Stimulated activated effector memory CD8-positive, alpha-beta T cell treated with anti-CD3 and anti-CD28 coated beads, Interleukin-12 subunit alpha, Interleukin-12 subunit beta, amount 100 ng/mL, for 72 hours (primary cell): Measurements from ENCODE around the gene DST.

Experiments
- ATAC-seq: fragments of 150-1000 bp; cut with Tn5 transposase; 2 replicates; pipeline ENCODE4 v1.10.0; 2021
- DNase-seq, 2 donors: peaks; one replicate each; pipeline ENCODE4 v3.0.0; 2021 to 2022; ENCODE audit warnings: low spot score in 2 of 2
- H3K27ac Mint-ChIP-seq: one replicate; pipeline ENCODE4 v1.8.0; 2022; ENCODE audit warnings: mild to moderate bottlenecking, mixed read lengths
- H3K36me3 Mint-ChIP-seq: one replicate; pipeline ENCODE4 v1.8.0; 2022; ENCODE audit warnings: mild to moderate bottlenecking, mixed read lengths
- H3K4me1 Mint-ChIP-seq: one replicate; pipeline ENCODE4 v1.8.0; 2022; ENCODE audit warnings: mixed read lengths
- H3K4me3 Mint-ChIP-seq: one replicate; pipeline ENCODE4 v1.8.0; 2022; ENCODE audit warnings: mild to moderate bottlenecking, mixed read lengths
- H3K9me3 Mint-ChIP-seq: one replicate; pipeline ENCODE4 v1.8.0; 2022; ENCODE audit warnings: mixed read lengths

The DST gene

GRCh38 chr6:56652231-56652630, 9.5 kb upstream of the DST start:
- no peak for ATAC-seq
- no peak overlapping the region for H3K27ac Mint-ChIP-seq
- H3K36me3 Mint-ChIP-seq, result no peaks in the 10 kb centered on the region
- peaks cover 3% of the 10 kb centered on the region for H3K9me3 Mint-ChIP-seq
- H3K4me3 Mint-ChIP-seq, result no peak overlapping the region
- DNase-seq, result no peak
- H3K4me1 Mint-ChIP-seq, result no peaks in the 10 kb centered on the region

GRCh38 chr6:56650191-56650590, 7.5 kb upstream of the DST start:
- no peak for DNase-seq
- no peak overlapping the region for H3K27ac Mint-ChIP-seq
- no peak for ATAC-seq
- H3K4me1 Mint-ChIP-seq, result no peaks in the 10 kb centered on the region
- H3K4me3 Mint-ChIP-seq, result no peak overlapping the region
- H3K9me3 Mint-ChIP-seq, result peaks cover 3% of the 10 kb centered on the region
- H3K36me3 Mint-ChIP-seq, result no peaks in the 10 kb centered on the region

DNA sequence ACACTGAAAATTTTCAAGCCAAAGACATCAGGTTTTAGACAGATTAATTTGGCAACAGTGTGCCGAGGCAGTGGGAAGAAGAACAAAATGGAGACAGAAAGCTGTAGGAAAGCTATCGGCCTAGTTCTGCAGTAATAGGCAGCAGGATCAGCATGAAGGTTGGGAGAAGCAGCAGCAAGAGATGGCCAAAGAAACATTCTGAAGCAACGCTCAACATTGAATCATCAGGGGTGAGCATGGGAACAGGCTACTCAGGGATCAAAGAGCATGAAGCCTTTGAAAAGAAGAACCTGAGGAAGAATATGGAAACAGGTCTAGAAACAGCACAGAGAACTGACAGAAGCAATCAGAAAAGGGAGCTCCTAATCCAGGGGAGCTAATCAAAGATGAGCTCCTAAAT, 7.1 kb upstream of the DST start:
- H3K4me3 Mint-ChIP-seq, result no peak overlapping the region
- H3K36me3 Mint-ChIP-seq, result no peaks in the 10 kb centered on the region
- DNase-seq (no peak), ATAC-seq (no peak)
- no peaks in the 10 kb centered on the region for H3K4me1 Mint-ChIP-seq
- no peak overlapping the region for H3K27ac Mint-ChIP-seq
- peaks cover 3% of the 10 kb centered on the region for H3K9me3 Mint-ChIP-seq

DNA sequence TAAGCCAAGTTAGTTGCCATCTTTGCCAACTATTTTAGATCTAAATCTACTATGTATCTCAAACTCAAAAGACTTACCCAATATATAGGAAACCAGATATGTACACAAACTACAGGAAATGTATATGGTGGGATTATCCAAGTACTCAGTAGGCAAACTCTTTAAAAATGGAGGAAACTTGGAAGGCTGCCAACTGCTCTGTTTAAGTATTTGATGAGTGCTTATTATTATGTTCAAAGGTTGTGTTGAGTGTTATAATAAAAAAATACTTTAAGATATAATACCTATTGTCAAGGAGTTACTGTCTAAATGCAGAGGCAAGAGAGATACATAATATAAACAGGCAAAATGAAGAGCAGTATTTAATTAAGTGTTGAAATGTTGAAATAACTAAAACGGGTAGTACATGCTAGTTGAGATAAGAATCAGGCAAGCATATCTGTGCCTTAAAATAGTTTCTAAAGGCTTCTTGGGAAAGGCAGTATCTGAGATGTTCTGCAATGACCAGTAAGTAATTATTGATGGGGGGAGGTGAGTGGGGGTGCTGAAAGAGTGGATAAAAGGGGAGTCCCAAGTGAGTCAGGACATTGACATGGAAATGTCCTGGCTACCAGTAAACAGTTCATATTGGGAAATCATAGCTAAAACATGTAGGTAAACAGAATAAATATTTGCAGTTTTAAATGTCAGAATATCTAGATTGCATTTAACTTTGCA, 6.5 kb upstream of the DST start:
- ATAC-seq (no peak), DNase-seq (no peak)
- Mint-ChIP-seq H3K36me3 (no peaks in the 10 kb centered on the region), H3K27ac (no peak overlapping the region), H3K4me3 (no peak overlapping the region), H3K9me3 (peaks cover 5% of the 10 kb centered on the region), H3K4me1 (no peaks in the 10 kb centered on the region)

DNA sequence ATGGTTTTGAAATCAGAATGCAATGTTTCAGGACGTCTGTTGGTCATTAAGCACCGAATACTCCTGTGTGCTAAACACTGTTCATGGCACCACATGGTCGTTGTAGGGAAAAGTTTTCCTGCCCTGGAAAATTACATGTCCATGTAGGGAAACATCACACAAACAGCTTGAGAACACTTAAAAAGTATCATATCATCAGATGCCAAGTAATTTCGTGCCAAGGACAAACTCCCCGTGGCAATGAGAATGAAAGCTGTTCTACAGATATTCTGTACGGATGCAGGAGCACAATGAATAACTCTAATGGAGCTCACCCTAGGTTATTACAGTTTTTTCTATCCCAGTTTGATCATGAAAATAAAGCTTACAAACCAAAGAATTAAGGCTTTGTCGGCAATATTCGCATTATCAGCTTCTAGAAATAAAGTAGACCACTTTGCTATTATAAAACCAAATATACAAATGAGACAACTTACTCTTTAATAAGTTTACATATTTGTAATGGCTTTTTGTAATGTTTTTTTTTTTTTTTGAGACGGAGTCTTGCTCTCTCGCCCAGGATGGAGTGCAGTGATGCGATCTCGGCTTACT, 4.6 kb upstream of the DST start:
- Mint-ChIP-seq H3K27ac (no peak overlapping the region), H3K4me3 (no peak overlapping the region), H3K36me3 (no peaks in the 10 kb centered on the region), H3K9me3 (peaks cover 5% of the 10 kb centered on the region), H3K4me1 (no peaks in the 10 kb centered on the region)
- ATAC-seq, result no peak
- no peak for DNase-seq

GRCh38 chr6:56644366-56644765, 1.7 kb upstream of the DST start:
- no peaks in the 10 kb centered on the region for H3K4me1 Mint-ChIP-seq
- no peak for ATAC-seq
- no peak for DNase-seq
- H3K27ac Mint-ChIP-seq, result no peak overlapping the region
- H3K9me3 Mint-ChIP-seq, result peaks cover 5% of the 10 kb centered on the region
- H3K36me3 Mint-ChIP-seq, result no peaks in the 10 kb centered on the region
- H3K4me3 Mint-ChIP-seq, result no peak overlapping the region

DNA sequence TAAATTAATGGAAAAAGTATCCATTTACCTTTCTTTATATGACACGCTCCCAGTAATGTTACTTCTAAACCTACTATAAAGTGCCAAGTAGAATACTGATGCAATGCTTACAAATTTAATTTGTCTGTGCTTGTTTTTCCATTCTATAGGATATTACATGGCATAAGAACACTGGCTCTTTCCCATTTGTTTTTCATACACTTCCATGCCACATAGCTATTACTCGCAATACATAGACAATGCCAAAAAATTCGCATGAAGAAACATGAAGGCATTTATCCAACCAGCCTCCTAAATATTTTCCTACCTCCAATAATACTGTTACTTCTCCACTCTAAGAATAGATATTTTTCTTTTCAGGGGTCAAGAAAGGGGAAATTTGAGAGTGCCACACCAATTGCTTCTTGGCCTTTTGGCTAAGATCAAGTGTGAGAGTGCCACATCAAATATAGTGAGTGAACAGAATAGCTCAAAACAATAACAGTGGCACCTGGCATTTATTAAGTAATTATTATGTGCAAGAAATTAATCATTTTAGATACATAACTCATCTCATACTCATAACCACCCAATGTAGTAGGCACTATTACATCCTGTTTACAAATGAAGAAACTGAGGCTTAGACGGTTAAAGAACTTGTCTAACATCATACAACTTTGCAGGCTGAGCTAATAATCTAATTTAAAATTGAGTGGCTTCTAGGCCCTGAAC, 845 bp upstream of the DST start:
- H3K4me1 Mint-ChIP-seq, result no peaks in the 10 kb centered on the region
- H3K4me3 Mint-ChIP-seq, result no peak overlapping the region
- ATAC-seq, result no peak
- no peak overlapping the region for H3K27ac Mint-ChIP-seq
- peaks cover 2% of the 10 kb centered on the region for H3K9me3 Mint-ChIP-seq
- no peaks in the 10 kb centered on the region for H3K36me3 Mint-ChIP-seq
- DNase-seq, result no peak

DNA sequence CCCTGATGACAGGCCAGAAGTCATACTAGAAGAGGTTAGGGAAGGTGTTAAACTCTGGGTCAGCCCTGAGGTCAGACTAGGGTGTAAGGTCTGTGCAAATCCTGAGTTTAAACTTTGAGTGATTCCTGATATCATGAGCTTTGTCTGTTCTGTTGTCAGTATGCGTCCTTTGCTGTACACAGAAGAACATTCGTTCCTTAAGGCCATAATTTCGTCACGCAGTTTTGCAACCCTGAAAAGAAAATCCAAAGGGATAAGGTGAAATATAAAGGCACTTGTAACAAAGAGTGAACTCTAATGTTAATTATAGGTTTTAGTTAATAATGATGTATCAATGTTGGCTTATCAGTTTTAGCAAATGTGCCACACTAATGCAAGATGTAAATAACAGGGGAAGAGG, 2.3 kb downstream of the DST start:
- DNase-seq (no peak), ATAC-seq (no peak)
- no peaks in the 10 kb centered on the region for H3K36me3 Mint-ChIP-seq
- no peaks in the 10 kb centered on the region for H3K4me1 Mint-ChIP-seq
- no peak overlapping the region for H3K4me3 Mint-ChIP-seq
- no peak overlapping the region for H3K27ac Mint-ChIP-seq
- H3K9me3 Mint-ChIP-seq, result peaks cover 2% of the 10 kb centered on the region

GRCh38 chr6:56638760-56639159, 3.9 kb downstream of the DST start:
- Mint-ChIP-seq H3K4me3 (no peak overlapping the region), H3K4me1 (no peaks in the 10 kb centered on the region), H3K36me3 (no peaks in the 10 kb centered on the region), H3K9me3 (no peaks in the 10 kb centered on the region), H3K27ac (no peak overlapping the region)
- no peak for ATAC-seq
- no peak for DNase-seq

GRCh38 chr6:56637640-56638039, 5.0 kb downstream of the DST start:
- no peak for DNase-seq
- Mint-ChIP-seq H3K4me3 (no peak overlapping the region), H3K27ac (no peak overlapping the region), H3K4me1 (no peaks in the 10 kb centered on the region), H3K9me3 (no peaks in the 10 kb centered on the region), H3K36me3 (no peaks in the 10 kb centered on the region)
- no peak for ATAC-seq

DNA sequence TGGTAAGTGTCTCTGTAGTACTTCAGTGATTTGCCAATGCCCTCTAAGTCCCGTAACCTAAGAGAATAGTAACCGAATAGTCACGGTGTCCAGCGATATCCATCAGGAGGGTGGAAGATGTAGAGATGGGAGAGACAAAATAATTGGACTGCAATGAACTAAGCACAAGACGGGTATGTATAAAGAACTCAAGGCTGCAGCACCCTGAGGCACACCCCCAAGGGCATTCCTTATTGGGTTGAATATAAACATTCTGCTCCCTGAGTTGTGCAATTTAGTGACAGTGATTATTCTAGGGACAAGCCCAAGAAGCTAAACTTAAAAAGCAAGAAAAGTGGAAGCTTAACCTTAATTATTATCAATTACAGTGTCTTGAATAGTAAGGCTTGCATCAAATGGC, 14.6 kb downstream of the DST start:
- DNase-seq (no peak), ATAC-seq (no peak)
- H3K27ac Mint-ChIP-seq, result no peak overlapping the region
- no peaks in the 10 kb centered on the region for H3K4me1 Mint-ChIP-seq
- H3K36me3 Mint-ChIP-seq, result no peaks in the 10 kb centered on the region
- H3K4me3 Mint-ChIP-seq, result no peak overlapping the region
- no peaks in the 10 kb centered on the region for H3K9me3 Mint-ChIP-seq

DNA sequence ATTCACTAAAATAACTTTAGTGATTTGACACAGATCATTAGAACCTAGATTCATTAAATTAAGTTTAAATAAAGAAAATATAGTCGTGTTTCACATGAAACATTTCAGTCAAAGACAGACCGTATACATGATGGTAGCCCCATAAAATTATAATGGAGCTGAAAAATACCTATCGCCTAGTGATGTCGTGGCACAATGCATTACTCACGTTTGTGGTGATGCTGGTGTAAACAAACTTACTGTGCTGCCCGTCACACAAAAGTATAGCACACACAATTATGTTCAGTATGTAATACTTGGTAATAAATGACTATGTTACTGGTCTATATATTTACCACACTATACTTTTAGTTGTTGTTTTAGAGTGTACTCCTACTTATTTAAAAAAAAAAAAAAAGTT, 17.3 kb downstream of the DST start:
- ATAC-seq, result no peak
- H3K4me3 Mint-ChIP-seq, result no peak overlapping the region
- H3K27ac Mint-ChIP-seq, result no peak overlapping the region
- H3K36me3 Mint-ChIP-seq, result no peaks in the 10 kb centered on the region
- no peaks in the 10 kb centered on the region for H3K4me1 Mint-ChIP-seq
- no peak for DNase-seq
- H3K9me3 Mint-ChIP-seq, result no peaks in the 10 kb centered on the region

DNA sequence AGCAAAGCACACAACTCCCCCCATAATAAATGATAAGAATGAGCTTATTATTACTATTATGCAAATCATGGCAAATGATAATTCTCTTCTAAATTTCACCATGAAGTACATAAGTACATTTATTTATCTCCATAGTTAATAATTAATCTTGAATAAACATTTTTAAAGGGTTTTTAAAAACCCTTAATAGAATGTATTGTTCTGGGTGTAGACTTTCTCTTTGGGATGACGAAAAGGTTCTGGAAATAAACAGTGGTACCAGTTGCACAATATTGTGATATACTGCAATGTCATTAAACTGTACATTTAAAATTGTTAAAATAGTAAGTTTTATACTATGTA, 18.0 kb downstream of the DST start:
- Mint-ChIP-seq H3K27ac (no peak overlapping the region), H3K4me3 (no peak overlapping the region), H3K36me3 (no peaks in the 10 kb centered on the region), H3K9me3 (no peaks in the 10 kb centered on the region), H3K4me1 (no peaks in the 10 kb centered on the region)
- DNase-seq (no peak), ATAC-seq (no peak)

GRCh38 chr6:56624046-56624727, 18.5 kb downstream of the DST start:
- no peaks in the 10 kb centered on the region for H3K4me1 Mint-ChIP-seq
- H3K4me3 Mint-ChIP-seq, result no peak overlapping the region
- DNase-seq (no peak), ATAC-seq (no peak)
- H3K36me3 Mint-ChIP-seq, result no peaks in the 10 kb centered on the region
- H3K27ac Mint-ChIP-seq, result no peak overlapping the region
- H3K9me3 Mint-ChIP-seq, result no peaks in the 10 kb centered on the region

- ATAC-seq (no peak), DNase-seq (no peak)
- no peaks in the 10 kb centered on the region for H3K9me3 Mint-ChIP-seq
- no peaks in the 10 kb centered on the region for H3K36me3 Mint-ChIP-seq
- no peaks in the 10 kb centered on the region for H3K4me1 Mint-ChIP-seq
- H3K27ac Mint-ChIP-seq, result no peak overlapping the region
- H3K4me3 Mint-ChIP-seq, result no peak overlapping the region
These were observed 22.3 kb downstream of the DST start for GRCh38 chr6:56620229-56620868.
